Activated naive CD8-positive, alpha-beta T cell treated with anti-CD3 and anti-CD28 coated beads, Interleukin-2, amount 50 U/mL, for 16 hours (primary cell): ENCODE data around the gene BRWD1.

Experiments used
- DNase-seq: peaks from one replicate; pipeline ENCODE4 v3.0.0-alpha.2; 2020; ENCODE audit warnings: low read depth, low spot score

The BRWD1 gene

DNA sequence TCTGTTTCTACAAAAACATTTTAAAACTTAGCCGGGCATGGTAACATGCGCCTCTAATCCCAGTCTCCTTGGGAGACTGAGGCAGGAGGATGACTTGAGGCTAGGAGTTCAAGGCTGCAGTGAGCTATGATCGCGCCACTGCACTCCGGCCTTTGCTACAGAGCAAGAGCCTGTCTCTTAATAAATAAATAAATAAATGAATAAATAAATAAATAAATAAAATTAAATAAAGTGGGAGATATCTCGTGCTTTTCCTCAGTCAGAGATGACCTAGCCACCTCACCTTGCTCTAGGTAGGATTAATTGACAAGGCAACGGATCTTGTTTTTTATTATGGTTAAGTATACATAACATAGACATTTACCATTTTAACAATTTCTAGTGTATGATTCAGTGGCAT, 14.3 kb upstream of the BRWD1 start:
- no peak for DNase-seq

GRCh38 chr21:39326607-39327307, 13.3 kb upstream of the BRWD1 start:
- DNase-seq: no peak

DNA sequence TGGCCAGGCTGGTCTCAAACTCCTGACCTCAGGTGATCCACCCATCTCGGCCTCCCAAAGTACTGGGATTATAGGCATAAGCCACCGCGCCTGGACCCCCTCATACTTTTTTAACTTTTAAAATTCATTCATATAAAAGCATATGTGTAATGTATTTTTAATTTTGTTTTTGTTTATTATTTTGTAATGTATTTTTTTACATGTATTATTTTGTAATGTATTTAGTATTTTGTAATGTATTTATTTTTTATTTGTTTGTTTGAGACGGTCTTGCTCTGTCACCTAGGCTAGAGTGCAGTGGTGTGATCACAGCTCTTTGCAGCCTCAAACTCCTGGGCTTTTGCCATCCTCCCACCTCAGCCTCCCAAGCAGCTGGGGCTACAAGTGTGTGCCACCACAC, 12.0 kb upstream of the BRWD1 start:
- DNase-seq: no peak

DNA sequence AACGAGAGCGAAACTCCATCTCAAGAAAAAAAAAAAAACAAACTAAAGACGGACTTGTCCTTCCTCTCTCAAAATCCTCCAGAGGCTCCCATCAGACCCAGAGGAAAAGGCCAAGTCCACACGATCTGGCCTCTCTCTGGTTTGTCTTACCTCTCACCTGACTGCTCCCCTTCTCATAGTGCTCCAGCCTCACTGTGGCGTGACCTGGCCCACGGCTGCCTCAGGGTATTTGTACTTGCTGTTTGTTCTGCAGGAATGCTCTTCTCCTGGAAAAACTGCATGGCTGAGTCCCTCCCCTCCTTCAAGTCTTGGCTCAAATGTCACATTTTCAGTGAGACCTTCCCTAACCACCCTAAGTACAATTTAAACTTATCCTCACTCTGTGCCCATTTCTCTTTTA, 8.0 kb upstream of the BRWD1 start:
- no peak for DNase-seq

- DNase-seq: no peak
Measured at GRCh38 chr21:39319814-39320332, 6.4 kb upstream of the BRWD1 start.

DNA sequence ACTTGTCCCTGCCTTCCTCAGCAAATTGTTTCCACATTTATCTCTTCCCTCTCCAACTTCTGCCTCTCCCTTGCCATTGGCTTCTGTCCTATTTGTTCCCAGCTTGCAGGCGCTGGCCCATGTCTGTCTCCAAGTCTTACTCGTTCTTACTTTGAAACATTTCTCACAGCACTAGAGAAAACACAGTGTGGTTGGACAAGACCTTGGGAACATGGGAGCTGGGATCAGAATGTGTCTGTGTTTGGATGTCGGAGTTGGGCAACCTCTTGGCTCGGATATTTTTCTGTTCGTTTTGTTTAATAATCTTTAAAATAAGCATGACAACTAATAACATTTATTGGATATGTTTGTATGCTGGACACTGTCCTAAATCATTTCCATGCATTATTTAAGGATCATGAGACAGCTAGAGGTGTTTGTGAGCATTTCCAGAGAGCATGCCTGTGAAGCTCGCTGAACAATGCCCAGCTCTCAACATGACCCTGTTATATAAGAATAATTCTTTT, 5.9 kb upstream of the BRWD1 start:
- no peak for DNase-seq

GRCh38 chr21:39318091-39318959, 4.9 kb upstream of the BRWD1 start:
- DNase-seq: no peak

DNA sequence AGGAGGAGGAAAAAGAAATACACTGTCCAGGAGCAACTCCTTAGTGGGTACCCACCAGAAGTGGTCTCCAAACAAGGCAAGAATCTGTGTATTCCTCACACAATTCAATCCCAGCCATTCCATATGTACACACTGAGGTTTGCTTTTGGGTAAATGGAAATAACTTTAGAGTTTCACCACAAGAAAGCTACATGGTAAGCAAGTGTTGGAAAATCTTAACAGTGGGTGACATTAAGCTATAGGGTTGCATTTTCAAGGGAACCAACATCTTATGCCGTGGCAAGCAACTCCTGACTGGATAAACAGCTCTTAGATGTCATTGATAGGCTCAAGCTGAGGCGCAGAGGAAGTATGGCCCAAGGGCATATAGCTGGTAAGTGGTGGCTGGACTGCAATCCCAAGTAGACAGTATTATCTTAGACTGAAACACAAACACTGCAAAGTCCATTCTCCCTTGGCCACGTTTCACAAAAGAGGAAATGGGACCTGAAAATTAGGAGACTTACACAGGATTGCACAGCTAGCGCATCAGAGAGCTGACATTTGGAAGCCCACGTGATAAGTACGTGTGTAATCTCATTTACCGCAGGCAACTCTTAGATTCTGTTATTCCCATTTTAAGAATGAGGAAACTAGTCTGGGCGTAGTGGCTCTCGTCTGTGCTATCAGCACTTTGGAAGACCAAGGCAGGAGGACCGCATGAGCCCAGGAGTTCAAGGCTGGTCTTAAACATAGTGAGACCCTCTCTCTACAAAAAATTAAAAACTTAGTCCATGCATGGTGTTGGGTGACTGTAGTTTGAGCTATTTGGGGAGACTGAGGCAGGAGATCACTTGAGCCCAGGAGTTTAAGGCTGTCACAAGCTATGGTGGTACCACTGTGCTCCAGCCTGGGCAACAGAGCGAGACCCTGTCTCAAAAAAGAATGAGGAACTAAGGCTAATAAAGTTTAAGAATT, 4.0 kb upstream of the BRWD1 start:
- no peak for DNase-seq

- DNase-seq: no peak
Measured at GRCh38 chr21:39316729-39317128, 3.3 kb upstream of the BRWD1 start.

DNA sequence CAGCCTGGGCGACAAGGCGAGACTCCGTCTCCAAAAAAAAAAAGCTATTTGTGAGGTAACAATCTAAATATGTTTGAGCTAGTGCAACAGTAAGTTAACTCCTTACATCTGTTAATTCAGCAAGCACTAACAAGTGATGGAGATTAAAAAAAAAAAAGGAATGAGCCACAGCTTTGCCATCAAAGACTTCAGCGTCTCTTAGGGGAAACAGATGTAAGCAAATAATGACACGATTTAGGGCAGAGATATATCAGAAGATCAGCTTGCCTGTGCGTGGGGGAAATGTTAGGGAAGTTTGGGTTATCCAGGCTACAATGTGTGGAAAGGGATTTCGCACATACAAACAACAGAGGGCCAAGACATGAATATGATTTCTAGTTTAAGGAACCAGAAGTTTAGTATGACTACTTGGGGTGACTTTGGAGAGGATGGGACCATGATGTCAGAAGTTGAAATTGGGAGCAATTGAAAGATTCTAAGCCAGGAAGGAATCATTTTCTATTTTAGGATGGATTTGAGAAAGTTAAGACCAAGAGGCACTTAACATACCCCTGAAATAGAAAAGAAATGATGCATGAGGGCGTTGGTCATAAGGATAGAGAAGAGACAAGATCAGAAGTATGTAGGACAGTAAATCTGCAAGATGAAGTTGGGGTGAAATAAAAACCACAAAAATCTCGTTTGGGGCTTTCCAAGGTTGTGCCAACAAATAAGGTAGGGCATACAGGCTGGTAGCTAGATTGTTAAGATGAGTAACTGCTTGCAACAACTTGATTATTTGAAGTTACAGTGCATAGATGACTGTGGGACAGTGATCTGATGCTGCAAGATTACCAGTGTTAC, 2.4 kb upstream of the BRWD1 start:
- no peak for DNase-seq

DNA sequence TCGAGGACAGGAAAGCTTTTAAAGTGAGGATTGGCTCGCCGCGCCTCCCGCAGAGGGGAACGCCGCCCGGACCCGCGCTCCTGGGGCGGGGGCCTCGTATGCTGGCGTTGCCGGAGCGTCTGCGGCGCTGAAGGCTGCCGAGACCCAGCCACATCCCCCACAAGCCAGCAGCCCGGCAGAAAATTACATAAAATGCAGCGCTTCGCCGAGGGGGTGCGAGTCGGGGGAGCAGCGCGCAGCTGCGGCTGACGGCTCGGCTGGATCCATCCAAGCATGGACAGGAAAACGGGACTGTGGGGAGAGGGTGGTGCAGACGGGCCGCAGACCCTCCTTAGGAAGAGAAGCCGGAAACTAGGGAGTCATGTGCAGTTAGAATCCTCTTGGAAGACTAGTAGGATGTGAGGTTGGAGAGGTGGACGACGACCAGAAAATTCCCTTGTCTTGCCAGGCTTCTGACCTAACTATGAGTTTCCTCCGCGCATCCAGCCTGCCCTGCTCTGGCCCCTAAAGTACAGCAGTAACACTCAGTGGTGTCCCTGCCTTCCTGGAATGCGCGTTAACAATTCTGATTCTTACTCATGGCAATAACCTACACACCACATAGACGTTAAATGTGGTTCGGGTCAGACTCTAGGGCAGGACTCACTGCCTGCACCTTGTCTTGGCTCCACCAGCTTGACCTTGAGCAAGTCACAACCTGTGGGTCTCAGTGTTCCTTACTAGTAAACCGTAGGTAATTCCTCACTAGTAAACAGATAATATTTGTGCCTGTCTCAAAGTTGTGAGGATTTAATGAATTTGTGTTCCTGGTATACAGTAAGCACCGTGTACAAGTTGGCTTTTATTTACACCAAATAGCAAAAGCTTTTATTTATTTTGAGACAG, 953 bp upstream of the BRWD1 start:
- DNase-seq: peak; percentile 5

DNA sequence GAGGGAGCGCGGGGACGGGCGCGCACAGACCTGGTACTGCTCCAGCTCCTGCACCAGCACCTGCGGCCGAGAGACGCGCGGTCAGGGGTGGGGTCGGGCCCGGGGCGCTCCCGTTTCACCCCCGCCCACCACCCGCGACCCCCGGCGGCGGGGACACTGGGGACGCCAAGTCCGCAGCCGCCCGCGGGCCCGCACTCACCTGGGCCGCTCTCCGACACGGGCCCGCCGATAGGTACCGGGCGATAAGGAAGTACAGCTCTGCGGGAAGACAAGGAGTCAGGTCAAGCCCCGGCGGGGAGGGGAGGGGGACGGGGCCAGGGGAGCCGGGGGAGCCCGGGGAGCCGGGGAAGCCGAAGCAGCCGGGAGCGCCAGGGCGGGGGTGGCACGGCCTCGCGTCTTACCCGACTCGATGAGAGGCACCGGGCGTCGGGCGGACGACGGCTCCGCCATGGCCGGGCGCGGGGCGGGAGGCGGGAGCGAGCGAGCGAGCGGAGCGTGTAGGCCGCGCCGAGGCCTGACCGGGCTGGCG, 326 bp downstream of the BRWD1 start:
- no peak for DNase-seq

DNA sequence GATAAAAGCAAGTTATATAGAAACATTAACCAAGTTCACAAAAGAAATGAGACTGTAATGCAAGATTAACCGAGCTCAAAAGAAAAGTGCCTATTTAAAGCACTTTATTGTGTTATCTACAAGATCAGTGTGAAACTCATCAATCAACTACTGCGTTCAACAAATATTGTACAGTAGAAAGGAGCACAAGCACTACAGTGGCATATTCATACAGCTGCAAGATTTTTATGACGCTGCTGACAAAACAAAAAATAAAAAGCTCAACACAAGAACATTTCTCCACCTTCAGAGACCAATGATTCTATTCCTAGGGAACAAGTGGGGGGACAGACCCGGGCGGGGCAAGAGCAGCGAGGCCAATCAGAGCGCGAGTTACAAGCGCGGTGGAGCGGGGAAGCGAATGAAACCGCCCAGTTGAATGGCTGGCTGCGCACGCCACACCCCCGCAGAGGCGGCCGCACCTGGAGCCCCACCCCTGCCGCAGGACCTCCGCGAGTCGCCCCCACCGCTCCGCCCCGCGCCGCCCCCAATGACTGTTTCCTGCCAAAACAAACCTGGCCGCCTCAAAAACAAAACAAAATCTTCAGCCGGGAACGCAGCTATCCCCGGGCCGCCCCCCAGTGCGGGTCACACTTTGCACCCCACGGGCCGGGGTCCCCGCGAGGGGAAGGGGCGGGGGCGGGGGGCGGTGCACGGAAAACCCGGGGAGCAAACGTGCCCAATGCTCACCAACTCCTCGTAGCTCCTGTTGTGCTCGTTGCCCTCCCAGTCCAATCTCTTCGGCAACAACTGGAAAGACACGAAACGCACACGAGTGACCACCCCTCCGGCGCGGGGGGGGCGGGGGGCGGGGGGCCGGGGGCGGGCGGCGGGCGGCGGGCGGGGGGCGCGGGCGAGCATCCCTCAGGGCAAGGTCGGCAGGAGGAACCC, 1.1 kb downstream of the BRWD1 start:
- DNase-seq: peak; percentile 91

DNA sequence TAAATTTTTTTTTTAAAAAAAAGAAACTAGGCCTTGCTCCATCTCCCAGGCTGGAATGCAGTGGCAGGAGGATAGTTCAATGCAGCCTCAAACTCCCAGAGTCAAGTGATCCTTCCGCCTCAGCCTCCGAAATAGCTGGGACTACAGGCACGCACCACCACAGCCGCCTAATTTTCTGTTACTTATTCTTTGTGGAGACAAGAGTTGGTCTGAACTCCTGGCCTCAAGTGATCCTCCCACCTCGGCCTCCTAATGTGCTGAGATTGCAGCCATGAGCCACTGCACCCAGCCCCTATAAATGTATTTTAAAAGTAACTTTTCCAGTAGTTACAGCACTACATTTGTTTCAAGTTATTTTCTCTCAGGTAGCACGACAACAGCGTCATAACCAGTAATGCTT, 2.3 kb downstream of the BRWD1 start:
- no peak for DNase-seq

GRCh38 chr21:39307466-39307865, 6.0 kb downstream of the BRWD1 start:
- no peak for DNase-seq

DNA sequence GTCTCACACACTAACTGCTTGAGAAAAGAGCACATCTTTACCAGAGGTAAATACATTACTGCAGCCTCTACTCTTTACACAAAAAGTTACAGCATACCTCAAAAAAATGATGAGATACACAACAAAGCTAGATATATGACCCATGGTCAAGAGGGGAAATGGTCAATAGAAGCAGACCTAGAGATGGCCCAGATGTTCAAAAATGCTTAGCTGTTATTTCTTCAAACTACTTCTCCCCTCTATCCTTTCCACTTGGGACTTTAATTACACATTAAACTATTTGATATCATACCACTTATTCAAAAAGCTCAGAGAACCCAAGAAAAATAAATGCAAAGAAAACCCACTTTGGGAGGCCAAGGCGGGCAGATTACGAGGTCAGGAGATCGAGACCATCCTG, 12.8 kb downstream of the BRWD1 start:
- no peak for DNase-seq

GRCh38 chr21:39296891-39297290, 16.5 kb downstream of the BRWD1 start:
- DNase-seq: no peak

DNA sequence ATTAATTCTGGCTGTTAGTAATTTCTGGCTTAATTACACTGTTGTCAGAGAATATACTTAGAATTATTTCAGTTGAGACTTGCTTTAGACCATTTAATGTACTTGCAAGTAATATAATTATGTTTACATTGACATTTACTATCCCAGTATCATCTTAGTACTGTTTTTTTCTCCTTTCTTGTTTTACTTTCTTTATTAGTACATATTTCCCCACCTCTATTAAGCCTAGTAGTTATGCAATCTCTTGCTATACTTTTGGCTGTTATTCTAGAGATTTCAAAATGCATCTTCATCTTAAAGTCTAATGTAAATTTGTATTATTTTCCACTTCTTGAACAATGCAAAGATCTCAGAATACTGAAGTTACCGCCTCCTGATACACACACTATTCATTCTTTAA, 24.4 kb downstream of the BRWD1 start:
- no peak for DNase-seq
